ENCODE data around the gene ULK4.

The ULK4 gene

DNA sequence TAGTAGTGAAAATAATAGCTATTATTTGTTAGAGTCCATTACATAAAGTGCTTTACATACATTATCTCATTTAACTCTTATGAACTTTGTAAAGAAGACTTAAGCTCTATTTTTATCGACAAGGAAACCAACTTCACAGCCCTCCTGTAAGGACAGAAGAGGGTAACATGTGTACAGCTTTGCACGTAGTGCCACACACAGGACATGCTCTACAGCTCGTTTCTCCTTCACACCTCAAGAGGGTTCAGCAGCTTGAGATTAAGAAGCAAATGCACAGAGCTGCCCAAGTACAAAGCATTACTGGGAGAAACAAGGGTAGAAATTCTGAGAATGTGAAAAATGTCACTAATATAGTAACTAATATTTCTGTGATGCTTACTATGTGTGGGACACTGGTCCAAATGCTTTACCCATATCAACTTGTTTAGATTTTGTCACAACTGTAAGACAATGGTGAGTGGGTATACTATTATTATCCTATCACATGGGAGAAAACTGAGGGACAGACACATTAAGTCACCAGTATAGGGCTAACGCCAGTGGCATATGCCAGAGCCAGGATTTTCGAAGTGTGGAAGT lies 434.8 kb downstream of the ULK4 start (continued):
- TF ChIP-seq ZNF830 (tag by site-specific recombination; IDR thresholded peaks at IDR 0.05; ENCODE audit: low read depth) = no peak
- TF ChIP-seq TCF7L2 (IDR thresholded peaks at IDR 0.05; ENCODE audit: borderline replicate concordance, low read depth, low read length) = no peak
- TF ChIP-seq ZNF146 (tag by site-specific recombination; IDR thresholded peaks at IDR 0.05) = no peak
- TF ChIP-seq ZNF175 (tag by site-specific recombination; IDR thresholded peaks at IDR 0.05) = no peak
- TF ChIP-seq ZNF292 (tag by site-specific recombination; IDR thresholded peaks at IDR 0.05; ENCODE audit: borderline replicate concordance, low read depth) = no peak
- no peak for TF ChIP-seq ZNF221 (tag by site-specific recombination; IDR thresholded peaks at IDR 0.05; ENCODE audit: borderline replicate concordance)

DNA sequence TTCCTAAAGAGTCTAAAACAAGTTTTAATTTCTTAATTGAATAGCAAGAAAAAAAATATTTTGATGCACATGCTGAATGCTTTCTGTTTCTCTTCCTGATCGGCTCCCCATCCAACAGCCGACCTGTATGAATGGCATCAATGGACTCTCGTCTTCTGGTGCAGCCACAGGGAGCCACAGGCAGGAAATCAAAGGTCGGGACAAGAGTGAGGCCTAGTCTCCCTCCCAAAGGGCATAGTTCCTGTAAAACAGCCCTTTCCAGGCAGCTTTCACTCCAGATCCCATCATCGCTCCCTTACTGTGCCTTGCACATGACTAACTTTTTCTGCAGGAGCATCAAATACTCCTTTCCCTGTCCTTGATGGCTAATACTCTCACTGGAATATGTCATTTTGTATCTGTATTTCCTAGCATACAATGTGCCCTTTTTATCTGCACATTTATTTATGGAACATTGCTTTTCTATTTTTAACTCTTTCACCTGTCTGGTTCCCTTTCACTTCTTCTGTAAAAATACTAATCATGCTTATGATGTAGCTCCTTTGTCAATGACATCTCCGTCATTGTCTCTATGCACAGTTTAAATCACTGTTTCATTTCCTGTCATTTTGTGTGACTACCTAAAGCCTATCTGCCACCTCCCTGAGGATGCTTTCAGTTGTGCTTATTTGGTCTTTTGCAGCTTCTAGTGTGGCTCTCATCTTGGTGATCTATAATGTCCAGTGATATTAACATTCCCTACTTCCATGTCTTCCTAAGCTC lies 436.4 kb downstream of the ULK4 start:
- POLR2A ChIA-PET = no interaction called here
- TF ChIP-seq ZNF214 (tag by site-specific recombination; IDR thresholded peaks at IDR 0.05; ENCODE audit: borderline replicate concordance) (no peak), GLIS1 (tag by site-specific recombination; IDR thresholded peaks at IDR 0.05) (no peak), ZNF138 (tag by site-specific recombination; IDR thresholded peaks at IDR 0.05; ENCODE audit: borderline replicate concordance) (no peak), ZNF558 (tag by site-specific recombination; IDR thresholded peaks at IDR 0.05) (no peak), ZSCAN23 (tag by site-specific recombination; IDR thresholded peaks at IDR 0.05) (no peak)
- TF ChIP-seq, protein P1, sequence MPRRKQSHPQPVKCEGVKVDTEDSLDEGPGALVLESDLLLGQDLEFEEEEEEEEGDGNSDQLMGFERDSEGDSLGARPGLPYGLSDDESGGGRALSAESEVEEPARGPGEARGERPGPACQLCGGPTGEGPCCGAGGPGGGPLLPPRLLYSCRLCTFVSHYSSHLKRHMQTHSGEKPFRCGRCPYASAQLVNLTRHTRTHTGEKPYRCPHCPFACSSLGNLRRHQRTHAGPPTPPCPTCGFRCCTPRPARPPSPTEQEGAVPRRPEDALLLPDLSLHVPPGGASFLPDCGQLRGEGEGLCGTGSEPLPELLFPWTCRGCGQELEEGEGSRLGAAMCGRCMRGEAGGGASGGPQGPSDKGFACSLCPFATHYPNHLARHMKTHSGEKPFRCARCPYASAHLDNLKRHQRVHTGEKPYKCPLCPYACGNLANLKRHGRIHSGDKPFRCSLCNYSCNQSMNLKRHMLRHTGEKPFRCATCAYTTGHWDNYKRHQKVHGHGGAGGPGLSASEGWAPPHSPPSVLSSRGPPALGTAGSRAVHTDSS (tag by site-specific recombination; IDR thresholded peaks at IDR 0.05) = no peak
- TF ChIP-seq, protein P2, sequence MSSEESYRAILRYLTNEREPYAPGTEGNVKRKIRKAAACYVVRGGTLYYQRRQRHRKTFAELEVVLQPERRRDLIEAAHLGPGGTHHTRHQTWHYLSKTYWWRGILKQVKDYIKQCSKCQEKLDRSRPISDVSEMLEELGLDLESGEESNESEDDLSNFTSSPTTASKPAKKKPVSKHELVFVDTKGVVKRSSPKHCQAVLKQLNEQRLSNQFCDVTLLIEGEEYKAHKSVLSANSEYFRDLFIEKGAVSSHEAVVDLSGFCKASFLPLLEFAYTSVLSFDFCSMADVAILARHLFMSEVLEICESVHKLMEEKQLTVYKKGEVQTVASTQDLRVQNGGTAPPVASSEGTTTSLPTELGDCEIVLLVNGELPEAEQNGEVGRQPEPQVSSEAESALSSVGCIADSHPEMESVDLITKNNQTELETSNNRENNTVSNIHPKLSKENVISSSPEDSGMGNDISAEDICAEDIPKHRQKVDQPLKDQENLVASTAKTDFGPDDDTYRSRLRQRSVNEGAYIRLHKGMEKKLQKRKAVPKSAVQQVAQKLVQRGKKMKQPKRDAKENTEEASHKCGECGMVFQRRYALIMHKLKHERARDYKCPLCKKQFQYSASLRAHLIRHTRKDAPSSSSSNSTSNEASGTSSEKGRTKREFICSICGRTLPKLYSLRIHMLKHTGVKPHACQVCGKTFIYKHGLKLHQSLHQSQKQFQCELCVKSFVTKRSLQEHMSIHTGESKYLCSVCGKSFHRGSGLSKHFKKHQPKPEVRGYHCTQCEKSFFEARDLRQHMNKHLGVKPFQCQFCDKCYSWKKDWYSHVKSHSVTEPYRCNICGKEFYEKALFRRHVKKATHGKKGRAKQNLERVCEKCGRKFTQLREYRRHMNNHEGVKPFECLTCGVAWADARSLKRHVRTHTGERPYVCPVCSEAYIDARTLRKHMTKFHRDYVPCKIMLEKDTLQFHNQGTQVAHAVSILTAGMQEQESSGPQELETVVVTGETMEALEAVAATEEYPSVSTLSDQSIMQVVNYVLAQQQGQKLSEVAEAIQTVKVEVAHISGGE (tag by site-specific recombination; conservative IDR thresholded peaks at IDR 0.05; ENCODE audit: low read depth) = no peak
- TF ChIP-seq, protein P3, sequence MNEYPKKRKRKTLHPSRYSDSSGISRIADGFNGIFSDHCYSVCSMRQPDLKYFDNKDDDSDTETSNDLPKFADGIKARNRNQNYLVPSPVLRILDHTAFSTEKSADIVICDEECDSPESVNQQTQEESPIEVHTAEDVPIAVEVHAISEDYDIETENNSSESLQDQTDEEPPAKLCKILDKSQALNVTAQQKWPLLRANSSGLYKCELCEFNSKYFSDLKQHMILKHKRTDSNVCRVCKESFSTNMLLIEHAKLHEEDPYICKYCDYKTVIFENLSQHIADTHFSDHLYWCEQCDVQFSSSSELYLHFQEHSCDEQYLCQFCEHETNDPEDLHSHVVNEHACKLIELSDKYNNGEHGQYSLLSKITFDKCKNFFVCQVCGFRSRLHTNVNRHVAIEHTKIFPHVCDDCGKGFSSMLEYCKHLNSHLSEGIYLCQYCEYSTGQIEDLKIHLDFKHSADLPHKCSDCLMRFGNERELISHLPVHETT (tag by site-specific recombination; IDR thresholded peaks at IDR 0.05) = no peak
- TF ChIP-seq, protein P4, sequence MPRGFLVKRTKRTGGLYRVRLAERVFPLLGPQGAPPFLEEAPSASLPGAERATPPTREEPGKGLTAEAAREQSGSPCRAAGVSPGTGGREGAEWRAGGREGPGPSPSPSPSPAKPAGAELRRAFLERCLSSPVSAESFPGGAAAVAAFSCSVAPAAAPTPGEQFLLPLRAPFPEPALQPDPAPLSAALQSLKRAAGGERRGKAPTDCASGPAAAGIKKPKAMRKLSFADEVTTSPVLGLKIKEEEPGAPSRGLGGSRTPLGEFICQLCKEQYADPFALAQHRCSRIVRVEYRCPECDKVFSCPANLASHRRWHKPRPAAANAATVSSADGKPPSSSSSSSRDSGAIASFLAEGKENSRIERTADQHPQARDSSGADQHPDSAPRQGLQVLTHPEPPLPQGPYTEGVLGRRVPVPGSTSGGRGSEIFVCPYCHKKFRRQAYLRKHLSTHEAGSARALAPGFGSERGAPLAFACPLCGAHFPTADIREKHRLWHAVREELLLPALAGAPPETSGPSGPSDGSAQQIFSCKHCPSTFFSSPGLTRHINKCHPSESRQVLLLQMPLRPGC (tag by site-specific recombination; IDR thresholded peaks at IDR 0.05) = no peak
- TF ChIP-seq, protein P5, sequence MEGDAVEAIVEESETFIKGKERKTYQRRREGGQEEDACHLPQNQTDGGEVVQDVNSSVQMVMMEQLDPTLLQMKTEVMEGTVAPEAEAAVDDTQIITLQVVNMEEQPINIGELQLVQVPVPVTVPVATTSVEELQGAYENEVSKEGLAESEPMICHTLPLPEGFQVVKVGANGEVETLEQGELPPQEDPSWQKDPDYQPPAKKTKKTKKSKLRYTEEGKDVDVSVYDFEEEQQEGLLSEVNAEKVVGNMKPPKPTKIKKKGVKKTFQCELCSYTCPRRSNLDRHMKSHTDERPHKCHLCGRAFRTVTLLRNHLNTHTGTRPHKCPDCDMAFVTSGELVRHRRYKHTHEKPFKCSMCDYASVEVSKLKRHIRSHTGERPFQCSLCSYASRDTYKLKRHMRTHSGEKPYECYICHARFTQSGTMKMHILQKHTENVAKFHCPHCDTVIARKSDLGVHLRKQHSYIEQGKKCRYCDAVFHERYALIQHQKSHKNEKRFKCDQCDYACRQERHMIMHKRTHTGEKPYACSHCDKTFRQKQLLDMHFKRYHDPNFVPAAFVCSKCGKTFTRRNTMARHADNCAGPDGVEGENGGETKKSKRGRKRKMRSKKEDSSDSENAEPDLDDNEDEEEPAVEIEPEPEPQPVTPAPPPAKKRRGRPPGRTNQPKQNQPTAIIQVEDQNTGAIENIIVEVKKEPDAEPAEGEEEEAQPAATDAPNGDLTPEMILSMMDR (tag by site-specific recombination; IDR thresholded peaks at IDR 0.05) = no peak
- TF ChIP-seq, protein P6, sequence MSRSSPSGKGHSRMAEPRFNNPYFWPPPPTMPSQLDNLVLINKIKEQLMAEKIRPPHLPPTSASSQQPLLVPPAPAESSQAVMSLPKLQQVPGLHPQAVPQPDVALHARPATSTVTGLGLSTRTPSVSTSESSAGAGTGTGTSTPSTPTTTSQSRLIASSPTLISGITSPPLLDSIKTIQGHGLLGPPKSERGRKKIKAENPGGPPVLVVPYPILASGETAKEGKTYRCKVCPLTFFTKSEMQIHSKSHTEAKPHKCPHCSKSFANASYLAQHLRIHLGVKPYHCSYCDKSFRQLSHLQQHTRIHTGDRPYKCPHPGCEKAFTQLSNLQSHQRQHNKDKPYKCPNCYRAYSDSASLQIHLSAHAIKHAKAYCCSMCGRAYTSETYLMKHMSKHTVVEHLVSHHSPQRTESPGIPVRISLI (tag by site-specific recombination; IDR thresholded peaks at IDR 0.05) = no peak
- TF ChIP-seq, protein P7, sequence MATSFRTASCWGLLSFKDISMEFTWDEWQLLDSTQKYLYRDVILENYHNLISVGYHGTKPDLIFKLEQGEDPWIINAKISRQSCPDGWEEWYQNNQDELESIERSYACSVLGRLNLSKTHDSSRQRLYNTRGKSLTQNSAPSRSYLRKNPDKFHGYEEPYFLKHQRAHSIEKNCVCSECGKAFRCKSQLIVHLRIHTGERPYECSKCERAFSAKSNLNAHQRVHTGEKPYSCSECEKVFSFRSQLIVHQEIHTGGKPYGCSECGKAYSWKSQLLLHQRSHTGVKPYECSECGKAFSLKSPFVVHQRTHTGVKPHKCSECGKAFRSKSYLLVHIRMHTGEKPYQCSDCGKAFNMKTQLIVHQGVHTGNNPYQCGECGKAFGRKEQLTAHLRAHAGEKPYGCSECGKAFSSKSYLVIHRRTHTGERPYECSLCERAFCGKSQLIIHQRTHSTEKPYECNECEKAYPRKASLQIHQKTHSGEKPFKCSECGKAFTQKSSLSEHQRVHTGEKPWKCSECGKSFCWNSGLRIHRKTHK (tag by site-specific recombination; IDR thresholded peaks at IDR 0.05) = no peak
- TF ChIP-seq, protein P8, sequence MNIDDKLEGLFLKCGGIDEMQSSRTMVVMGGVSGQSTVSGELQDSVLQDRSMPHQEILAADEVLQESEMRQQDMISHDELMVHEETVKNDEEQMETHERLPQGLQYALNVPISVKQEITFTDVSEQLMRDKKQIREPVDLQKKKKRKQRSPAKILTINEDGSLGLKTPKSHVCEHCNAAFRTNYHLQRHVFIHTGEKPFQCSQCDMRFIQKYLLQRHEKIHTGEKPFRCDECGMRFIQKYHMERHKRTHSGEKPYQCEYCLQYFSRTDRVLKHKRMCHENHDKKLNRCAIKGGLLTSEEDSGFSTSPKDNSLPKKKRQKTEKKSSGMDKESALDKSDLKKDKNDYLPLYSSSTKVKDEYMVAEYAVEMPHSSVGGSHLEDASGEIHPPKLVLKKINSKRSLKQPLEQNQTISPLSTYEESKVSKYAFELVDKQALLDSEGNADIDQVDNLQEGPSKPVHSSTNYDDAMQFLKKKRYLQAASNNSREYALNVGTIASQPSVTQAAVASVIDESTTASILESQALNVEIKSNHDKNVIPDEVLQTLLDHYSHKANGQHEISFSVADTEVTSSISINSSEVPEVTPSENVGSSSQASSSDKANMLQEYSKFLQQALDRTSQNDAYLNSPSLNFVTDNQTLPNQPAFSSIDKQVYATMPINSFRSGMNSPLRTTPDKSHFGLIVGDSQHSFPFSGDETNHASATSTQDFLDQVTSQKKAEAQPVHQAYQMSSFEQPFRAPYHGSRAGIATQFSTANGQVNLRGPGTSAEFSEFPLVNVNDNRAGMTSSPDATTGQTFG (tag by site-specific recombination; IDR thresholded peaks at IDR 0.05; ENCODE audit: borderline replicate concordance) = no peak

More for the DNA sequence above, 436.4 kb downstream of the ULK4 start:
- Histone ChIP-seq H3K4me1 (ENCODE audit: control insufficient read depth, insufficient read depth, low read length) (no peaks in the 10 kb centered on the region), H3K36me3 (ENCODE audit: control insufficient read depth in 2 of 2, insufficient read depth in 1 of 2, low read length in 2 of 2) (no peaks in the 10 kb centered on the region), H3K9me3 (ENCODE audit: control insufficient read depth, insufficient read depth, low read depth, low read length) (no peaks in the 10 kb centered on the region), H3K4me3 (ENCODE audit: low read depth, low read length) (no peak overlapping the region), H3K27ac (ENCODE audit: extremely low read depth, low read depth, low read length) (no peak overlapping the region)
- CTCF ChIA-PET = no interaction called here
